HepG2 (cell line): ENCODE results near the gene LYPD6. TPM values are rescaled to one million over a fixed set of nuclear protein-coding genes. Genes with fewer than 3 reads are reported as not detected.

ENCODE experiments used
- ATAC-seq: fragments of 200-7000 bp; cut with Tn5 transposase; 3 replicates; pipeline ENCODE4 v1.9.1; 2020; ENCODE audit warnings: mild to moderate bottlenecking, moderate library complexity
- BruUV-seq: library from RNA; stranded (reverse); fragments of 400-500 nt; replicated peaks from 2 replicates; lab custom pipeline; 2021; lab: Mats Ljungman, UMichigan
- CTCF ChIA-PET: fragments of 300-600 bp; formaldehyde crosslinking; extraction: SDS; loops from one replicate; lab custom pipeline; 2021; ENCODE audit warnings: low total read pairs, inconsistent platforms, low intra/inter-chr PET ratio; lab: Yijun Ruan, JAX
- POLR2A ChIA-PET: fragments of 350-600 bp; sonication (Branson Sonifier 250); formaldehyde crosslinking; loops from one replicate; lab custom pipeline; 2020; ENCODE audit warnings: antibody characterized with exemption, inconsistent platforms; lab: Yijun Ruan, JAX
- DNase-seq: peaks from one replicate; pipeline ENCODE4 v3.0.0-alpha.2; 2015; ENCODE audit warnings: low spot score
- FAIRE-seq: peaks from 3 replicates; lab custom pipeline; 2011; peaks lifted over from hg19 to GRCh38; lab: Jason Lieb, UNC
- H2AFZ ChIP-seq: one replicate; pipeline ENCODE4 v1.6.1; 2011; ENCODE audit warnings: low read length, inconsistent platforms
- H3K27ac ChIP-seq: fragments of 300-600 bp; 3 replicates; pipeline ENCODE4 v1.8.0; 2011; ENCODE audit warnings: mixed run types, mild to moderate bottlenecking, mixed read lengths, low read length, inconsistent platforms; ENCODE audit not compliant: insufficient read depth; ENCODE audit errors: extremely low read length
- H3K27me3 ChIP-seq, 2 experiments: fragments of 200-600 bp in 1 of 2; 2 replicates in 1 of 2; 3 replicates in 1 of 2; pipeline versions ENCODE4 v1.6.0 to v1.8.0; 2011; ENCODE audit warnings: low read length in 2 of 2, mild to moderate bottlenecking in 2 of 2, moderate library complexity in 2 of 2, inconsistent platforms in 1 of 2; ENCODE audit not compliant: insufficient read depth in 2 of 2, control insufficient read depth in 1 of 2
- H3K36me3 ChIP-seq, 2 experiments: fragments of 200-600 bp in 1 of 2; replicated peaks in 1 of 2; 2 replicates in 1 of 2; 3 replicates in 1 of 2; pipeline versions ENCODE4 v1.5.1 to v1.8.0; 2011; ENCODE audit warnings: low read length in 2 of 2, inconsistent platforms in 1 of 2; ENCODE audit not compliant: insufficient read depth in 2 of 2, control insufficient read depth in 1 of 2
- H3K4me1 ChIP-seq: 2 replicates; pipeline ENCODE4 v1.5.1; 2012; ENCODE audit warnings: low read length, inconsistent platforms; ENCODE audit not compliant: insufficient read depth
- H3K4me2 ChIP-seq: 2 replicates; pipeline ENCODE4 v1.6.0; 2011; ENCODE audit warnings: low read depth, low read length, inconsistent platforms
- H3K4me3 ChIP-seq, 3 experiments: fragments of 200-600 bp in 1 of 3; sonication (generic), shearing (Covaris generic) in 1 of 3; replicated peaks in 1 of 3; 2 replicates each; pipeline ENCODE4 v1.5.1; 2011 to 2016; ENCODE audit warnings: low read length in 3 of 3, inconsistent platforms in 2 of 3, low read depth in 2 of 3, mild to moderate bottlenecking in 2 of 3, control low read depth in 1 of 3, mixed read lengths in 1 of 3; ENCODE audit not compliant: insufficient read depth in 1 of 3
- H3K79me2 ChIP-seq: one replicate; pipeline ENCODE4 v1.6.1; 2011; ENCODE audit warnings: low read length, inconsistent platforms; ENCODE audit not compliant: insufficient read depth
- H3K9ac ChIP-seq: 2 replicates; pipeline ENCODE4 v1.6.0; 2011; ENCODE audit warnings: mild to moderate bottlenecking, low read depth, low read length, inconsistent platforms; ENCODE audit not compliant: insufficient read depth
- H3K9me3 ChIP-seq: 2 replicates; pipeline ENCODE4 v1.5.1; 2012; ENCODE audit warnings: mild to moderate bottlenecking, low read length
- H4K20me1 ChIP-seq: 2 replicates; pipeline ENCODE4 v1.6.0; 2011; ENCODE audit warnings: inconsistent platforms, mild to moderate bottlenecking, low read length, moderate library complexity; ENCODE audit not compliant: insufficient read depth
- FOSL1 ChIP-seq: sonication (generic); formaldehyde crosslinking; IDR thresholded peaks from 2 replicates; pipeline ENCODE4 v1.9.0; 2021; ENCODE audit warnings: missing genetic modification reagents, borderline replicate concordance
- GABPB1 ChIP-seq: IDR thresholded peaks from 2 replicates; pipeline ENCODE4 v1.6.1; 2016; ENCODE audit warnings: mild to moderate bottlenecking, missing genetic modification reagents, moderate library complexity, missing compliant biosample characterization
- IRF2 ChIP-seq: IDR thresholded peaks from 2 replicates; pipeline ENCODE4 v1.6.1; 2018; ENCODE audit warnings: missing genetic modification reagents, missing compliant biosample characterization
- MEF2D ChIP-seq: sonication (generic); formaldehyde crosslinking; IDR thresholded peaks from 2 replicates; pipeline ENCODE4 v1.5.1; 2020; ENCODE audit warnings: mild to moderate bottlenecking, missing genetic modification reagents
- MTA1 ChIP-seq: sonication (generic); formaldehyde crosslinking; IDR thresholded peaks from 2 replicates; pipeline ENCODE4 v1.4.0; 2020; ENCODE audit warnings: missing genetic modification reagents, mild to moderate bottlenecking, borderline replicate concordance
- MTF2 ChIP-seq: sonication (generic); formaldehyde crosslinking; IDR thresholded peaks from 2 replicates; pipeline ENCODE4 v1.5.0; 2020; ENCODE audit warnings: missing genetic modification reagents, borderline replicate concordance
- ZBTB42 ChIP-seq: sonication (generic); formaldehyde crosslinking; IDR thresholded peaks from 2 replicates; pipeline ENCODE4 v1.5.0; 2020; ENCODE audit warnings: mild to moderate bottlenecking, missing genetic modification reagents
- ZNF253 ChIP-seq: sonication (generic); formaldehyde crosslinking; IDR thresholded peaks from 2 replicates; pipeline ENCODE4 v1.8.0; 2022; ENCODE audit warnings: mild to moderate bottlenecking, missing genetic modification reagents, borderline replicate concordance
- ZNF274 ChIP-seq: sonication (generic); formaldehyde crosslinking; IDR thresholded peaks from 2 replicates; pipeline ENCODE4 v1.5.1; 2020; ENCODE audit warnings: mild to moderate bottlenecking, missing genetic modification reagents
- ZNF343 ChIP-seq: sonication (generic); formaldehyde crosslinking; IDR thresholded peaks from 2 replicates; pipeline ENCODE4 v1.4.0; 2020; ENCODE audit warnings: mild to moderate bottlenecking, missing genetic modification reagents
- ZNF598 ChIP-seq: sonication (generic); formaldehyde crosslinking; IDR thresholded peaks from 2 replicates; pipeline ENCODE4 v1.5.1; 2020; ENCODE audit warnings: mild to moderate bottlenecking, missing genetic modification reagents, borderline replicate concordance
- ZNF709 ChIP-seq: sonication (generic); formaldehyde crosslinking; IDR thresholded peaks from 2 replicates; pipeline ENCODE4 v1.5.0; 2020; ENCODE audit warnings: mild to moderate bottlenecking, missing genetic modification reagents
- ZNF775 ChIP-seq: sonication (generic); formaldehyde crosslinking; IDR thresholded peaks from 2 replicates; pipeline ENCODE4 v1.4.0; 2020; ENCODE audit warnings: missing genetic modification reagents, mild to moderate bottlenecking, moderate library complexity, borderline replicate concordance
- WGBS: methylation state at CpG from one replicate; pipeline ENCODE4 v1.1.6; 2017; ENCODE audit warnings: low lambda C conversion rate; 5-methylcytosine and 5-hydroxymethylcytosine counted together
- in situ Hi-C: cut with HindIII; loops from 2 replicates; pipeline ENCODE4 v1.10.0; 2017; ENCODE audit warnings: low pct_unique_long_range_greater_than_20kb; ENCODE audit not compliant: extremely low pct_ligation_motif_present
- intact Hi-C: fragments of 100-400 bp; cut with micrococcal nuclease; formaldehyde crosslinking; loops from one replicate; pipeline ENCODE4 v1.10.0; 2022; ENCODE audit not compliant: unreplicated experiment
- polyA plus RNA-seq, 8 experiments: library from polyadenylated mRNA; depleted of rRNA in 3 of 8; stranded (reverse) in 7 of 8; unstranded in 1 of 8; fragments of >200 nt; fragmentation: Illumina TruSeq in 4 of 8; extraction: Trizol in 4 of 8; gene quantifications; 2 replicates each; pipeline versions ENCODE4 v1.2.1 to v1.2.3, GENCODE V29; 2011 to 2016; ENCODE audit warnings: low read depth in 4 of 8, missing spikeins in 1 of 8, mixed read lengths in 1 of 8; ENCODE audit not compliant: insufficient read depth in 1 of 8
- total RNA-seq, 5 experiments: library from RNA; depleted of rRNA; stranded (reverse); fragments of >200 nt; fragmentation: Illumina TruSeq; extraction: Trizol; gene quantifications; 2 replicates each; pipeline ENCODE4 v1.2.3, GENCODE V29; 2016; ENCODE audit warnings: low read depth in 1 of 5
- TF ChIP-seq, protein P1 (sequence below): sonication (generic); formaldehyde crosslinking; IDR thresholded peaks from 2 replicates; pipeline ENCODE4 v1.9.0; 2021; ENCODE audit warnings: missing genetic modification reagents, borderline replicate concordance
- TF ChIP-seq, protein P2 (sequence below): sonication (generic); formaldehyde crosslinking; IDR thresholded peaks from 2 replicates; pipeline ENCODE4 v1.4.0; 2020; ENCODE audit warnings: missing genetic modification reagents, borderline replicate concordance

The LYPD6 gene
- total and polyA plus RNA-seq, 2 of the 13 experiments (the other 11 are each of a cell fraction or from before 2014, with no cell fraction given), result 0.01 to 0.07 TPM

DNA sequence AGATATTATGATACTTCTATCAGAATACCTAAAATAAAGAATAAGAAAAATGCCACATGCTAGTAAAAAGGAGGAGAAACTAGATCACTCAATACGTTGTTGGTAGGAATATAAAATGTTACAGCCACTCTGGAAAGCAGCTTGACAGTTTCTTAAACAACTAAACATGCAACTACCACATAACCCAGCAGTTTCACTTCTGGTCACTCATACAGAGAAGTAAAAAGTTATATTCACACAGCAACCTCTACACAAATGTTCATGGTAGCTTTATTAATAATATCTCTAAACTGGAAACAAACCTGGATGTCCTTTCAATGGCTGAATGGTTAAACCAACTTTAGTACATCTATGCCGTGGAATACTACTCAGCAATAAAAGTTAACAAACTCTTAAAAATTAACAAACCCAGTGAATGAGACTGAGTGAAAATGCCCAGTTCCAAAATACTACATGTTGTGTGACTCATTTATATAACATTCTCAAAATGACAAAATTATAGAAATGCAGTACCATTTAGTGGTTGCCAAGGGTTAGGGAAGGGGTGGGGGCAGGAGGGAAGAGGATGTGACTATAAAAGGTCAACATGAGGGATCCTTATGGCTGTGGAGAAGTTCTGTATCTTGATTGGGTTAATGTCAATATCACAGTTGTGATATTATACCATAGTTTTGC, 133.1 kb downstream of the LYPD6 start:
- CTCF ChIA-PET, result no interaction called here
- H3K9me3 ChIP-seq, result peaks cover 22% of the 10 kb centered on the region
- FAIRE-seq (no peak), DNase-seq (no peak), ATAC-seq (no peak)
- H3K4me2 ChIP-seq, result no peak overlapping the region
- H3K9ac ChIP-seq, result no peak overlapping the region
- H3K27ac ChIP-seq, result no peak overlapping the region
- in situ Hi-C loops, result no loop called here
- H3K4me1 ChIP-seq, result no peaks in the 10 kb centered on the region
- H3K79me2 ChIP-seq, result no peaks in the 10 kb centered on the region
- POLR2A ChIA-PET, result no interaction called here
- H4K20me1 ChIP-seq, result no peaks in the 10 kb centered on the region
- H3K4me3 ChIP-seq, result no peak overlapping the region
- BruUV-seq, result no TSS peak
- TF ChIP-seq ZNF709 (no peak), ZNF775 (no peak), MTF2 (CRISPR knock-in tag) (no peak), ZBTB42 (no peak), ZNF343 (CRISPR knock-in tag) (no peak), FOSL1 (CRISPR knock-in tag) (no peak), ZNF598 (no peak), MTA1 (CRISPR knock-in tag) (no peak), IRF2 (CRISPR knock-in tag) (no peak), MEF2D (CRISPR knock-in tag) (no peak), GABPB1 (no peak), ZNF253 (CRISPR knock-in tag) (no peak), ZNF274 (CRISPR knock-in tag) (no peak)
- TF ChIP-seq, protein P1, sequence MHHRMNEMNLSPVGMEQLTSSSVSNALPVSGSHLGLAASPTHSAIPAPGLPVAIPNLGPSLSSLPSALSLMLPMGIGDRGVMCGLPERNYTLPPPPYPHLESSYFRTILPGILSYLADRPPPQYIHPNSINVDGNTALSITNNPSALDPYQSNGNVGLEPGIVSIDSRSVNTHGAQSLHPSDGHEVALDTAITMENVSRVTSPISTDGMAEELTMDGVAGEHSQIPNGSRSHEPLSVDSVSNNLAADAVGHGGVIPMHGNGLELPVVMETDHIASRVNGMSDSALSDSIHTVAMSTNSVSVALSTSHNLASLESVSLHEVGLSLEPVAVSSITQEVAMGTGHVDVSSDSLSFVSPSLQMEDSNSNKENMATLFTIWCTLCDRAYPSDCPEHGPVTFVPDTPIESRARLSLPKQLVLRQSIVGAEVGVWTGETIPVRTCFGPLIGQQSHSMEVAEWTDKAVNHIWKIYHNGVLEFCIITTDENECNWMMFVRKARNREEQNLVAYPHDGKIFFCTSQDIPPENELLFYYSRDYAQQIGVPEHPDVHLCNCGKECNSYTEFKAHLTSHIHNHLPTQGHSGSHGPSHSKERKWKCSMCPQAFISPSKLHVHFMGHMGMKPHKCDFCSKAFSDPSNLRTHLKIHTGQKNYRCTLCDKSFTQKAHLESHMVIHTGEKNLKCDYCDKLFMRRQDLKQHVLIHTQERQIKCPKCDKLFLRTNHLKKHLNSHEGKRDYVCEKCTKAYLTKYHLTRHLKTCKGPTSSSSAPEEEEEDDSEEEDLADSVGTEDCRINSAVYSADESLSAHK (CRISPR knock-in tag), result no peak
- TF ChIP-seq, protein P2, sequence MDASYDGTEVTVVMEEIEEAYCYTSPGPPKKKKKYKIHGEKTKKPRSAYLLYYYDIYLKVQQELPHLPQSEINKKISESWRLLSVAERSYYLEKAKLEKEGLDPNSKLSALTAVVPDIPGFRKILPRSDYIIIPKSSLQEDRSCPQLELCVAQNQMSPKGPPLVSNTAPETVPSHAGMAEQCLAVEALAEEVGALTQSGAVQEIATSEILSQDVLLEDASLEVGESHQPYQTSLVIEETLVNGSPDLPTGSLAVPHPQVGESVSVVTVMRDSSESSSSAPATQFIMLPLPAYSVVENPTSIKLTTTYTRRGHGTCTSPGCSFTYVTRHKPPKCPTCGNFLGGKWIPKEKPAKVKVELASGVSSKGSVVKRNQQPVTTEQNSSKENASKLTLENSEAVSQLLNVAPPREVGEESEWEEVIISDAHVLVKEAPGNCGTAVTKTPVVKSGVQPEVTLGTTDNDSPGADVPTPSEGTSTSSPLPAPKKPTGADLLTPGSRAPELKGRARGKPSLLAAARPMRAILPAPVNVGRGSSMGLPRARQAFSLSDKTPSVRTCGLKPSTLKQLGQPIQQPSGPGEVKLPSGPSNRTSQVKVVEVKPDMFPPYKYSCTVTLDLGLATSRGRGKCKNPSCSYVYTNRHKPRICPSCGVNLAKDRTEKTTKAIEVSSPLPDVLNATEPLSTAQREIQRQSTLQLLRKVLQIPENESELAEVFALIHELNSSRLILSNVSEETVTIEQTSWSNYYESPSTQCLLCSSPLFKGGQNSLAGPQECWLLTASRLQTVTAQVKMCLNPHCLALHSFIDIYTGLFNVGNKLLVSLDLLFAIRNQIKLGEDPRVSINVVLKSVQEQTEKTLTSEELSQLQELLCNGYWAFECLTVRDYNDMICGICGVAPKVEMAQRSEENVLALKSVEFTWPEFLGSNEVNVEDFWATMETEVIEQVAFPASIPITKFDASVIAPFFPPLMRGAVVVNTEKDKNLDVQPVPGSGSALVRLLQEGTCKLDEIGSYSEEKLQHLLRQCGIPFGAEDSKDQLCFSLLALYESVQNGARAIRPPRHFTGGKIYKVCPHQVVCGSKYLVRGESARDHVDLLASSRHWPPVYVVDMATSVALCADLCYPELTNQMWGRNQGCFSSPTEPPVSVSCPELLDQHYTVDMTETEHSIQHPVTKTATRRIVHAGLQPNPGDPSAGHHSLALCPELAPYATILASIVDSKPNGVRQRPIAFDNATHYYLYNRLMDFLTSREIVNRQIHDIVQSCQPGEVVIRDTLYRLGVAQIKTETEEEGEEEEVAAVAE (CRISPR knock-in tag), result no peak
- intact Hi-C loops, result no loop called here
- H2AFZ ChIP-seq, result no peak overlapping the region
- no peaks in the 10 kb centered on the region for H3K36me3 ChIP-seq
- WGBS, result 2% methylated on average over 2 of the region's 2 CpGs
- no peaks in the 10 kb centered on the region for H3K27me3 ChIP-seq
